ENCODE measurements around the gene POLD2. TPM values are rescaled to one million over a fixed set of nuclear protein-coding genes. Genes with fewer than 3 reads are reported as not detected.
A peak's percentile ranks its signal among the peaks of the same experiment; 100 is the strongest.

The POLD2 gene
- total RNA-seq, 3 donors from 2014 or later (not counting 1 experiment from before 2014, with no cell fraction given) = 30.1 to 38.3 (median 38.1) TPM

- H3K27me3 ChIP-seq (ENCODE audit: control insufficient read depth, insufficient read depth, low read length) = no peaks in the 10 kb centered on the region
- H3K9me3 Mint-ChIP-seq = no peaks in the 10 kb centered on the region
- no peak overlapping the region for H3K4me3 ChIP-seq (ENCODE audit: low read length)
- intact Hi-C loops (cut with micrococcal nuclease) = no loop called here
- peaks cover 2% of the 10 kb centered on the region for H3K36me3 ChIP-seq (ENCODE audit: control insufficient read depth, insufficient read depth, low read length)
- DNase-seq (no peak), ATAC-seq (no peak)
- peak overlapping the region; percentile 93 for H3K4me3 Mint-ChIP-seq
- TF ChIP-seq, protein P1, sequence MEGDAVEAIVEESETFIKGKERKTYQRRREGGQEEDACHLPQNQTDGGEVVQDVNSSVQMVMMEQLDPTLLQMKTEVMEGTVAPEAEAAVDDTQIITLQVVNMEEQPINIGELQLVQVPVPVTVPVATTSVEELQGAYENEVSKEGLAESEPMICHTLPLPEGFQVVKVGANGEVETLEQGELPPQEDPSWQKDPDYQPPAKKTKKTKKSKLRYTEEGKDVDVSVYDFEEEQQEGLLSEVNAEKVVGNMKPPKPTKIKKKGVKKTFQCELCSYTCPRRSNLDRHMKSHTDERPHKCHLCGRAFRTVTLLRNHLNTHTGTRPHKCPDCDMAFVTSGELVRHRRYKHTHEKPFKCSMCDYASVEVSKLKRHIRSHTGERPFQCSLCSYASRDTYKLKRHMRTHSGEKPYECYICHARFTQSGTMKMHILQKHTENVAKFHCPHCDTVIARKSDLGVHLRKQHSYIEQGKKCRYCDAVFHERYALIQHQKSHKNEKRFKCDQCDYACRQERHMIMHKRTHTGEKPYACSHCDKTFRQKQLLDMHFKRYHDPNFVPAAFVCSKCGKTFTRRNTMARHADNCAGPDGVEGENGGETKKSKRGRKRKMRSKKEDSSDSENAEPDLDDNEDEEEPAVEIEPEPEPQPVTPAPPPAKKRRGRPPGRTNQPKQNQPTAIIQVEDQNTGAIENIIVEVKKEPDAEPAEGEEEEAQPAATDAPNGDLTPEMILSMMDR (IDR thresholded peaks at IDR 0.05) = no peak
- no peak overlapping the region for H3K27ac ChIP-seq (ENCODE audit: low read length)
- H3K4me1 ChIP-seq (ENCODE audit: control insufficient read depth, insufficient read depth, low read length) = peaks cover 15% of the 10 kb centered on the region
- peaks cover 0 to 6% of the 10 kb centered on the region in 2 donors for H3K27me3 Mint-ChIP-seq (ENCODE audit: low read depth in 2 of 2)
- no peaks in the 10 kb centered on the region for H3K9me3 ChIP-seq (ENCODE audit: control insufficient read depth, insufficient read depth, low read length)
- peak overlapping the region; percentile 52 to 84 for H3K27ac Mint-ChIP-seq
- H3K36me3 Mint-ChIP-seq = no peaks in the 10 kb centered on the region
- H3K4me1 Mint-ChIP-seq = peaks cover 17 to 29% of the 10 kb centered on the region in 2 donors
- WGBS (ENCODE audit: insufficient coverage) = 92% methylated on average over 5 of the region's 6 CpGs
Observed at GRCh38 chr7:44124822-44125202, 1.5 kb upstream of the POLD2 start.

DNA sequence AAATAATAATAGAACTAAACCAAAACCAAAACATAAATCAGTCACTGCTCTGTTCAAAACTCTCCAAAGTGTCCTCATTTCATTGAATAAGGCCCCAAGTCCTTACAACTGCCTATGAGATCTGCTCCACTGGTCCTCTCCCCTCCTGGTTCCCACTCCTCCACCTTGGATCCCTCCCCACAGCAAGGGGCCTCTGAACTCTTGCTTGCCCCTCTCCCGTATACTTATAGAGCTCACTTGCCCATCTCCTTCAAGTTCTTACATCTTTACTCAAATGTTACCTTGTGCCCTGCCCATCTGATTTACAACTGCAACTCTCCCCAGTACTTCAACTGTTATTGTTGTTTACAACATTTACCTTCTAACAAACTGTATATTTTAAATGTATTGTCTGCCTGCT, 819 bp downstream of the POLD2 start:
- Histone ChIP-seq H3K4me3 (ENCODE audit: low read length) (peak overlapping the region; percentile 58), H3K4me1 (ENCODE audit: control insufficient read depth, insufficient read depth, low read length) (peaks cover 15% of the 10 kb centered on the region), H3K27ac (ENCODE audit: low read length) (peak overlapping the region; percentile 23), H3K9me3 (ENCODE audit: control insufficient read depth, insufficient read depth, low read length) (no peaks in the 10 kb centered on the region), H3K36me3 (ENCODE audit: control insufficient read depth, insufficient read depth, low read length) (peaks cover 8% of the 10 kb centered on the region), H3K27me3 (ENCODE audit: control insufficient read depth, insufficient read depth, low read length) (no peaks in the 10 kb centered on the region)
- ATAC-seq (no peak), DNase-seq (no peak)
- TF ChIP-seq, protein P1 (IDR thresholded peaks at IDR 0.05) = no peak
- intact Hi-C loops (cut with micrococcal nuclease) = no loop called here
- peaks cover 0 to 2% of the 10 kb centered on the region in 2 donors for H3K27me3 Mint-ChIP-seq (ENCODE audit: low read depth in 2 of 2)
- peaks cover 17 to 34% of the 10 kb centered on the region in 2 donors for H3K4me1 Mint-ChIP-seq
- 56% methylated on average over 1 of the region's 1 CpG for WGBS (ENCODE audit: insufficient coverage)
- no peaks in the 10 kb centered on the region for H3K9me3 Mint-ChIP-seq
- H3K4me3 Mint-ChIP-seq = peak overlapping the region; percentile 93
- peak overlapping the region; percentile 76 to 84 for H3K27ac Mint-ChIP-seq
- no peaks in the 10 kb centered on the region for H3K36me3 Mint-ChIP-seq

- H3K27me3 Mint-ChIP-seq (ENCODE audit: low read depth in 2 of 2) = no peaks in the 10 kb centered on the region
- peak overlapping the region; percentile 76 to 84 for H3K27ac Mint-ChIP-seq
- H3K36me3 ChIP-seq (ENCODE audit: control insufficient read depth, insufficient read depth, low read length) = peaks cover 10% of the 10 kb centered on the region
- TF ChIP-seq, protein P1 (IDR thresholded peaks at IDR 0.05) = no peak
- H3K9me3 Mint-ChIP-seq = no peaks in the 10 kb centered on the region
- no peaks in the 10 kb centered on the region for H3K9me3 ChIP-seq (ENCODE audit: control insufficient read depth, insufficient read depth, low read length)
- intact Hi-C loops (cut with micrococcal nuclease) = no loop called here
- peaks cover 15% of the 10 kb centered on the region for H3K4me1 ChIP-seq (ENCODE audit: control insufficient read depth, insufficient read depth, low read length)
- no peaks in the 10 kb centered on the region for H3K36me3 Mint-ChIP-seq
- no peak overlapping the region for H3K27ac ChIP-seq (ENCODE audit: low read length)
- H3K27me3 ChIP-seq (ENCODE audit: control insufficient read depth, insufficient read depth, low read length) = no peaks in the 10 kb centered on the region
- ATAC-seq (no peak), DNase-seq (no peak)
- no peak overlapping the region for H3K4me3 Mint-ChIP-seq
- H3K4me1 Mint-ChIP-seq = peaks cover 17 to 37% of the 10 kb centered on the region in 2 donors
- 97% methylated on average over 12 of the region's 12 CpGs for WGBS (ENCODE audit: insufficient coverage)
- H3K4me3 ChIP-seq (ENCODE audit: low read length) = no peak overlapping the region
Observed at GRCh38 chr7:44121761-44122420, 1.5 kb downstream of the POLD2 start.

DNA sequence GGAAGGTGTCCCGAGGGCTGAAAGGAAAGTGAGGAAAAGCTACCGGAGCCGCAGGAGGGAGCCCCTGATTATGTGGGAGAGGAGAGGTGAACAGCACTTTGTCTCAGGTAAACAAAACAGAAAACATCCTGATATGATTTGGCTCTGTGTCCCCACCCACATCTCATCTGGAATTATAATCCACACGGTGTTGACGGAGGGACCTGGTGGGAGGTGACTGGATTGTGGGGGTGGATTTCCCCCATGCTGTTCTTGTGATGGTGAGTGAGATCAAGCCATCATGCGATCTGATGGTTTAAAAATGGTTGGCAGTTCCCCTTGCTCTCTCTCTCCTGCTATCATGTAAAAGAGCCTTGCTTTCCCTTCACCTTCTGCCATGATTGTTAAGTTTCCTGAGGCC, 3.0 kb downstream of the POLD2 start:
- no peak overlapping the region for H3K27ac ChIP-seq (ENCODE audit: low read length)
- TF ChIP-seq, protein P1 (IDR thresholded peaks at IDR 0.05) = no peak
- intact Hi-C loops (cut with micrococcal nuclease) = no loop called here
- DNase-seq (no peak), ATAC-seq (no peak)
- no peak overlapping the region for H3K4me3 ChIP-seq (ENCODE audit: low read length)
- H3K4me3 Mint-ChIP-seq = no peak overlapping the region
- no peaks in the 10 kb centered on the region for H3K9me3 ChIP-seq (ENCODE audit: control insufficient read depth, insufficient read depth, low read length)
- WGBS (ENCODE audit: insufficient coverage) = 96% methylated on average over 6 of the region's 6 CpGs
- H3K36me3 Mint-ChIP-seq = no peaks in the 10 kb centered on the region
- H3K27ac Mint-ChIP-seq = no peak overlapping the region
- H3K36me3 ChIP-seq (ENCODE audit: control insufficient read depth, insufficient read depth, low read length) = peaks cover 21% of the 10 kb centered on the region
- H3K27me3 Mint-ChIP-seq (ENCODE audit: low read depth in 2 of 2) = no peaks in the 10 kb centered on the region
- H3K4me1 ChIP-seq (ENCODE audit: control insufficient read depth, insufficient read depth, low read length) = peaks cover 15% of the 10 kb centered on the region
- peaks cover 17 to 37% of the 10 kb centered on the region in 2 donors for H3K4me1 Mint-ChIP-seq
- H3K27me3 ChIP-seq (ENCODE audit: control insufficient read depth, insufficient read depth, low read length) = no peaks in the 10 kb centered on the region
- no peaks in the 10 kb centered on the region for H3K9me3 Mint-ChIP-seq

Measured in natural killer cell (primary cell).